HL-60/S4 treated with phorbol 12-myristate 13-acetate at 8.2 ng/mL for 4 days and 3 days (cell line): ENCODE results near the gene MIOX.
"Not testable (repeated sequence)": the region's sequence is repeated elsewhere in the genome, so short reads cannot be mapped to it uniquely, and the experiment has no call there.

Experiments
- in situ Hi-C: fragments of 300-500 bp; cut with MboI; formaldehyde crosslinking; loops from 2 replicates; pipeline ENCODE4 v1.15.0; 2022; ENCODE audit warnings: low sequenced_read_pairs

Gene MIOX

GRCh38 chr22:50516068-50516467, 29.4 kb downstream of the MIOX start:
- in situ Hi-C loops = no loop called here

GRCh38 chr22:50516891-50517290, 30.2 kb downstream of the MIOX start:
- in situ Hi-C loops = no loop called here

GRCh38 chr22:50517495-50518260, 31.0 kb downstream of the MIOX start:
- in situ Hi-C loops = no loop called here

DNA sequence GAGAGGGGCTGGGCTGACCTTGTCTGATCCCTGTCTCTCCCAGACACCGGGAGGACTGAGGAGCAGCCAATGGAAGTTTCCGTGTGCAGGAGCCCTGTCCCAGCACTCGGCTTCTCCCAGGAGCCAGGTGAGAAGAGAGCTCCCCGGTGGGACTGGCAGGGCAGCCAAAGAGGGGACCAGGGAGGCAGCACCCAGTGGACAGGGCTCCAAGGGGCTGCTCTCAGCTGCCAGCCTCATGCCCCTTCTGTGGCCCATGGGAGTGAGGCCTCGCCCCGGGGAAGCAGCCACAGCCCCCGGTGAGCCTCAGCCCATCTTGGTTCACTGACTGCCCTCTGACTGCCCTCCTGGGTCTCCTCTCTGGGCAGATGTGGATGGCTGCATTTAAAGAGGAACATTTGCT, 31.9 kb downstream of the MIOX start:
- in situ Hi-C loops = no loop called here

DNA sequence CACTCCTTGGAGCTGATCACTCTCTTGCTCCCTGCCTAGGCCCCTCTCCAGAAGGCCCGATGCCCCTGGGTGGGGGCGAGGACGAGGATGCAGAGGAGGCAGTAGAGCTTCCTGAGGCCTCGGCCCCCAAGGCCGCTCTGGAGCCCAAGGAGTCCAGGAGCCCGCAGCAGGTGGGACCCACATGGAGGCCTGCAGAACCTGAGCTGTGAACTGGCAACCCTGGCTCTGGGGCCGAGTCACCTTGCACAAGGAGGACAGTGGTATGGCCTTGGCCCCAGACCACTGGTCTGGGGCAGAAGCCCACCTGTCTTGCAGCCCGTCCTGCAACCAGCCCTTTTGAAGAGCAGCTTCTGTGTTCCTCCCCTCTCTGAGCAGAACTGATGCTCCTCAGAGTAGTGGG, 32.5 kb downstream of the MIOX start:
- in situ Hi-C loops = no loop called here

GRCh38 chr22:50520184-50520583, 33.5 kb downstream of the MIOX start:
- in situ Hi-C loops = not testable (repeated sequence)

GRCh38 chr22:50520826-50521453, 34.3 kb downstream of the MIOX start:
- in situ Hi-C loops = no loop called here

DNA sequence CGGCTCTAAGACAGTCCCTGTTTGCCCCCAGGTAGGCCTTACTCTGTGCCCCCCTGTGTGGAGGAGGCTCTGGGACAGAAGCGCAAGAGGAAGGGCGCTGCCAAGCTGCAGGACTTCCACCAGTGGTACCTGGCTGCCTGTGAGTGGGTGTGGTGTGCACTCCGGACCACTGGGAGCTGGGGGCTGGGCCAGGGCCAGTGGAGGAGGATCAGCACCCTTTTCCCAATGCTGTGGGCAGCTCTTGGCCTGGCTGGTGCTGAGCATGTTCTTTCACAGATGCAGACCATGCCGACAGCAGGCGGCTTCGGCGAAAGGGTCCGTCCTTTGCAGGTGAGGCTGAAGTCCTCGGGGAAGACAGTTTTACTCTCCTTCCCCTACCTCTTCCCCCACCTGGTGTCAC, 35.1 kb downstream of the MIOX start:
- in situ Hi-C loops = no loop called here

GRCh38 chr22:50522208-50522805, 35.6 kb downstream of the MIOX start:
- in situ Hi-C loops = no loop called here

- in situ Hi-C loops = no loop called here
Measured at GRCh38 chr22:50522806-50523438, 36.3 kb downstream of the MIOX start.

- in situ Hi-C loops = no loop called here
Measured at GRCh38 chr22:50523458-50523805, 36.8 kb downstream of the MIOX start.

DNA sequence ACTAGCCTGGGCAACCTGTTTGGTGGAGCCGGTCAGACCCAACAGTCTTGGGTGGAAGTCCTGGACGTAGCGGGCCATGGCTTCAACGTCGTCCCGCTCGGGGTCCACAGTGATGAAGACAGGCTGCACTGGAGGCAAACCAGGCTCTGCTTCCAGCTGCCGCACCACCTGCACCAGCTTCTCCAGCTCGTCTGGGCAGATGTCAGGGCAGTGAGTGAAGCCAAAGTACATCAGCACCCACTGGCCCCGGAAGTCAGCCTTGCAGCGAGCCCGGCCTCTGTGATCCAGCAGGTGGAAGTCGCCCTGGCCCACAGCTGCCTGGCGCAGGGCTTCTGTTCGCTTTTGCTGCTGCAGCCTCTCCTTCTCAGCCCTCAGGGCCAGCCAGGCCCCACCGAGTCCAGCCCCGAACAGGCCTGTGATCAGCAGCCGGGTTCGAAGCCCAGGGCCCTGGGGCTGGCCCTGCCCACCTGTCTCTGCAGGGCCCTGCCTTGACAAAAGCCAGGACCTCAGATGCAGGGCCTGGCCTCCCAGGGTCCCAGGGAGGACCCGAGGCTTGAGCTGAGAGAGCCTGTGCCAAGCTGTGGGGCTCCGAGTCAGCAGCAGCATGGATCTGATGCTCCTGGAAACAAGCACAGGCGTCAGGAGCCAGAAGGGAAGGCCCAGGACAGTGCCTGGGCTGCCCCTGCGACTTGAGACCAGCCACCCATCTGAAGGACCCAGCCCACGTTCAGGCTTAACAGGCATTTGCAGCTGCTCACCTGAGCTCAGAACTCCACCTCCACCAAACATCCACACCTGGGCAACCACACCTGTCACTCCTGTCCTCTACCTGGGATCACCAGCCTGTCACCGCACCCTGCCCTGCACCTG, 37.4 kb downstream of the MIOX start:
- in situ Hi-C loops = no loop called here

DNA sequence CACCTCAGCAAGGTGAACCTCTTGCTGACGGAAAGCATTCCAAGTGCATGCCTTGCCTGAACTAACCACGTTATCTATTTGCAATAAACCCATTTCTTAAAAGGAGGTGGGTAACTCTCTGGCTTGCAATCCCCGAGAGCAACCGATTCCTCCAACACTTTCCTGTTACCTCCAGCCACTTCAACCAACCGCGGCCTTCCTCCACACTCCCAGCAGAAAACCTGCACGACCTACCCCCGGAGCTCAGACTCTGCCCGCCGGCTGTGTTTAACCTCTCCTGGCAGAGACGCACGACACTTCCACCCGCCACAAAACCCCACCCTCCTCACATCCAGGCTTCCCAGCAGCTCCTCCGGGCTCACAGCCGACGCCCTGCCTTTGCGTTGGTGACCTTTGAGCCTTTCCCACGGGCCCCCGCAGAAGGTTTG, 38.0 kb downstream of the MIOX start:
- in situ Hi-C loops = no loop called here

- in situ Hi-C loops = no loop called here
Measured at GRCh38 chr22:50525104-50525857, 38.6 kb downstream of the MIOX start, which contains the start of gene SCO2. Gene SCO2 (minus strand): TSS chr22:50525598. CDS start chr22:50524411, 1,187 bp downstream.

GRCh38 chr22:50525858-50526107, 39.1 kb downstream of the MIOX start:
- in situ Hi-C loops = no loop called here

DNA sequence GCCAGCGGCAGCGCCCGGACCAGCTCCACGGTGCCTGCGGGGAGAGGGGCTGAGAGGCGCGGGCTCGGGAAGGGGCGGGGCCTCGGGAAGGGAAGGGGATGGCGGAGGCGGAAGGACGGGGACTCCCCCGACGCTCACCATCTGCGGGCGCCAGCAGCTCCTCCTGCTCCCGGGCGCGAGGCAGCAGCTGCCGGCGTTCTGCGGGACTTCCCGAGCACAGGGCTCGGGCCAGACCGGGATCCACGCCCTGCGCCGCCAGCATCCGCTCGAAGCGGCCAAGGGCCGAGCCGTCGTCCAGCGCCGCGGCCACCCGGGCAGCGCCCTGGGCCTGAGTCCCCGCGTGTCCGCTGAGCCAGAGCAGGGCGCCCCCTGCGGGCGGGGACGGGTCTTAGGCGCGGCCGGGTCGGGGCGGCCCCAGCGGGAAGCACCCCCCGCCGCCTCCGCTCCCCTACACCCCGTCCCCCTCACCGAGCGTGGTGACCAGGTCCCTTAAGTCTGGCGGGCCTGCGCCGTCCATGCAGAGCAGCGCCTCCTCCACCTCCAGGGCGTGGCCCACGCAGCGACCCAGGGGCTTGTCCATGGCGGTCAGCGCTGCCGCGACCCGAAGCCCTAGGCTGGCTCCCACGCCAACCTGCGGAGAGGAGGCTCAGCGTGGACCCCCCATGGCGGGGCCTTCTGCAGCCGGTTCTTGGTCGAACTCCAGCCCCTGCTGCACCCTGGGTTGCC, 39.6 kb downstream of the MIOX start:
- in situ Hi-C loops = no loop called here

- in situ Hi-C loops = no loop called here
Measured at GRCh38 chr22:50526834-50527801, 40.5 kb downstream of the MIOX start.

GRCh38 chr22:50527921-50528681, 41.4 kb downstream of the MIOX start:
- in situ Hi-C loops = no loop called here
